ENCODE measurements around the gene DNAJB11.

Gene DNAJB11

GRCh38 chr3:186613637-186614265 is 43.2 kb downstream of the DNAJB11 start:
- H3K4me3 ChIP-seq (ENCODE audit: low read depth, low read length): no peak overlapping the region
- in situ Hi-C loops (cut with HindIII; ENCODE audit: low sequenced_read_pairs): no loop called here
- TF ChIP-seq CTCF (IDR thresholded peaks at IDR 0.05; ENCODE audit: low read depth, low read length): no peak
- peak; percentile 5 for DNase-seq (ENCODE audit: low read depth, low spot score)

GRCh38 chr3:186614266-186614596 is 43.7 kb downstream of the DNAJB11 start:
- no peak for DNase-seq (ENCODE audit: low read depth, low spot score)
- in situ Hi-C loops (cut with HindIII; ENCODE audit: low sequenced_read_pairs): no loop called here
- H3K4me3 ChIP-seq (ENCODE audit: low read depth, low read length): no peak overlapping the region
- TF ChIP-seq CTCF (IDR thresholded peaks at IDR 0.05; ENCODE audit: low read depth, low read length): no peak

GRCh38 chr3:186614597-186615483 is 44.3 kb downstream of the DNAJB11 start:
- peak; percentile 71 for DNase-seq (ENCODE audit: low read depth, low spot score)
- no peak overlapping the region for H3K4me3 ChIP-seq (ENCODE audit: low read depth, low read length)
- TF ChIP-seq CTCF (IDR thresholded peaks at IDR 0.05; ENCODE audit: low read depth, low read length): peak; percentile 99
- in situ Hi-C loops (cut with HindIII; ENCODE audit: low sequenced_read_pairs): no loop called here

GRCh38 chr3:186616299-186616617 is 45.7 kb downstream of the DNAJB11 start:
- in situ Hi-C loops (cut with HindIII; ENCODE audit: low sequenced_read_pairs): no loop called here
- TF ChIP-seq CTCF (IDR thresholded peaks at IDR 0.05; ENCODE audit: low read depth, low read length): no peak
- DNase-seq (ENCODE audit: low read depth, low spot score): no peak
- no peak overlapping the region for H3K4me3 ChIP-seq (ENCODE audit: low read depth, low read length)

- in situ Hi-C loops (cut with HindIII; ENCODE audit: low sequenced_read_pairs): no loop called here
- DNase-seq (ENCODE audit: low read depth, low spot score): peak; percentile 92
- TF ChIP-seq CTCF (IDR thresholded peaks at IDR 0.05; ENCODE audit: low read depth, low read length): peak; percentile 96
- peak overlapping the region; percentile 16 for H3K4me3 ChIP-seq (ENCODE audit: low read depth, low read length)
Observed at GRCh38 chr3:186617036-186617946, 46.8 kb downstream of the DNAJB11 start.

GRCh38 chr3:186618318-186618938 is 47.9 kb downstream of the DNAJB11 start:
- no peak for DNase-seq (ENCODE audit: low read depth, low spot score)
- in situ Hi-C loops (cut with HindIII; ENCODE audit: low sequenced_read_pairs): no loop called here
- H3K4me3 ChIP-seq (ENCODE audit: low read depth, low read length): no peak overlapping the region
- no peak for TF ChIP-seq CTCF (IDR thresholded peaks at IDR 0.05; ENCODE audit: low read depth, low read length)

Measured in astrocyte of the spinal cord (primary cell).